MM.1S (cell line): ENCODE results near the gene BTG4.

Source experiments
- EZH2 ChIP-seq: fragments of 300-600 bp; sonication (generic); optimal IDR thresholded peaks from 2 replicates; pipeline ENCODE3; 2017; ENCODE audit warnings: low read depth, mild to moderate bottlenecking, antibody characterized with exemption, low read length, mixed read lengths
- EZH2phosphoT487 ChIP-seq: fragments of 300-600 bp; sonication (generic); IDR thresholded peaks from 2 replicates; pipeline ENCODE4 v1.6.1; 2018; ENCODE audit warnings: antibody characterized with exemption, low read length
- TF ChIP-seq, protein P1 (sequence below): fragments of 300-600 bp; sonication (generic); IDR thresholded peaks from 2 replicates; pipeline ENCODE4 v1.5.1; 2016; ENCODE audit warnings: antibody characterized with exemption, low read length, mixed read lengths

DNA sequence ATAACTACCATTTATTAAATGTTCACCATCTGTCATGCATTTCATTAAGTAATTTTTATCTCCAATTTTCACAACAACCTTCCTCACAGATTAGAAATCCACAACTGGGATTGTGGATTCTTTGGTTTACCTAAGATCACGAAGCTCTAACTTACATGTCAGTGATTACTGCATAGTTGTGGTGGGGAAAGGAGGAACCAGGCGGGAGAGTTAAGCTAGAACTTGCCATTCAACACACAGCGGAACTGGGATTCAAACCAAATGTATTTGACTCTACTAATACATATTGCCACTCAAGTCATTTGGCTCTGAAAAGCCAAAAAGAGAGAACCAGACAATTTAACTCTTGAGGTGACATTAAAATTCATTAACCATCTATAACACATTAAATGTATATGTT lies 17.9 kb upstream of the BTG4 start:
- TF ChIP-seq, protein P1, sequence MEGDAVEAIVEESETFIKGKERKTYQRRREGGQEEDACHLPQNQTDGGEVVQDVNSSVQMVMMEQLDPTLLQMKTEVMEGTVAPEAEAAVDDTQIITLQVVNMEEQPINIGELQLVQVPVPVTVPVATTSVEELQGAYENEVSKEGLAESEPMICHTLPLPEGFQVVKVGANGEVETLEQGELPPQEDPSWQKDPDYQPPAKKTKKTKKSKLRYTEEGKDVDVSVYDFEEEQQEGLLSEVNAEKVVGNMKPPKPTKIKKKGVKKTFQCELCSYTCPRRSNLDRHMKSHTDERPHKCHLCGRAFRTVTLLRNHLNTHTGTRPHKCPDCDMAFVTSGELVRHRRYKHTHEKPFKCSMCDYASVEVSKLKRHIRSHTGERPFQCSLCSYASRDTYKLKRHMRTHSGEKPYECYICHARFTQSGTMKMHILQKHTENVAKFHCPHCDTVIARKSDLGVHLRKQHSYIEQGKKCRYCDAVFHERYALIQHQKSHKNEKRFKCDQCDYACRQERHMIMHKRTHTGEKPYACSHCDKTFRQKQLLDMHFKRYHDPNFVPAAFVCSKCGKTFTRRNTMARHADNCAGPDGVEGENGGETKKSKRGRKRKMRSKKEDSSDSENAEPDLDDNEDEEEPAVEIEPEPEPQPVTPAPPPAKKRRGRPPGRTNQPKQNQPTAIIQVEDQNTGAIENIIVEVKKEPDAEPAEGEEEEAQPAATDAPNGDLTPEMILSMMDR: no peak
- TF ChIP-seq EZH2phosphoT487 (no peak), EZH2 (no peak)
